SU-DHL-6 (cell line): ENCODE measurements around the gene COL12A1.

ENCODE experiments used
- H2AFZ ChIP-seq: fragments of 200-600 bp; sonication (generic); 2 replicates; pipeline ENCODE4 v1.6.1; 2014; ENCODE audit warnings: low read depth, mild to moderate bottlenecking, moderate library complexity, mixed read lengths, antibody characterized with exemption, low read length; ENCODE audit not compliant: severe bottlenecking
- H3F3A ChIP-seq: fragments of 200-600 bp; shearing (Covaris generic); 2 replicates; pipeline ENCODE4 v1.6.0; 2016; ENCODE audit warnings: antibody characterized with exemption, mild to moderate bottlenecking; ENCODE audit not compliant: insufficient read depth
- H3K27ac ChIP-seq: fragments of 200-600 bp; sonication (generic); 2 replicates; pipeline ENCODE4 v1.5.1; 2016; ENCODE audit warnings: low read depth, mild to moderate bottlenecking, low read length, moderate library complexity, mixed read lengths
- H3K27me3 ChIP-seq: fragments of 200-600 bp; sonication (generic), shearing (Covaris generic); 2 replicates; pipeline ENCODE4 v1.6.0; 2014; ENCODE audit warnings: mild to moderate bottlenecking, low read length
- H3K36me3 ChIP-seq: fragments of 200-600 bp; sonication (generic); 2 replicates; pipeline ENCODE4 v1.6.1; 2014; ENCODE audit warnings: mild to moderate bottlenecking, low read length, mixed read lengths
- H3K4me2 ChIP-seq: fragments of 300-600, 200-600 bp; shearing (Covaris generic), sonication (generic); 2 replicates; pipeline ENCODE4 v1.6.0; 2014; ENCODE audit warnings: low read length, low read depth, mild to moderate bottlenecking; ENCODE audit not compliant: poor library complexity, severe bottlenecking
- H3K4me3 ChIP-seq: fragments of 200-600 bp; sonication (generic); 2 replicates; pipeline ENCODE4 v1.5.1; 2014; ENCODE audit warnings: antibody characterized with exemption, low read length, mild to moderate bottlenecking, mixed read lengths; ENCODE audit not compliant: insufficient read depth, poor library complexity, severe bottlenecking
- H3K79me2 ChIP-seq: fragments of 200-600 bp; sonication (generic); 2 replicates; pipeline ENCODE4 v1.6.1; 2014; ENCODE audit warnings: mild to moderate bottlenecking, low read length, moderate library complexity; ENCODE audit not compliant: insufficient read depth
- H3K9ac ChIP-seq: fragments of 200-600 bp; sonication (generic); 2 replicates; pipeline ENCODE4 v1.7.0; 2014; ENCODE audit warnings: mild to moderate bottlenecking, low read length
- H3K9me2 ChIP-seq: fragments of 200-600 bp; sonication (generic); replicated peaks from 2 replicates; pipeline ENCODE4 v1.6.1; 2014; ENCODE audit warnings: low read length; ENCODE audit not compliant: insufficient read depth
- H3K9me3 ChIP-seq: fragments of 200-600 bp; sonication (generic); 2 replicates; pipeline ENCODE4 v1.6.1; 2014; ENCODE audit warnings: low read length, mixed read lengths; ENCODE audit not compliant: insufficient read depth
- H4K20me1 ChIP-seq: fragments of 200-600 bp; sonication (generic); 2 replicates; pipeline ENCODE4 v1.6.1; 2014; ENCODE audit warnings: low read depth, mild to moderate bottlenecking, antibody characterized with exemption, low read length, moderate library complexity, mixed read lengths
- CTCF ChIP-seq: fragments of 200-600 bp; sonication (generic); IDR thresholded peaks from one replicate; pipeline ENCODE4 v1.5.1; 2017; ENCODE audit warnings: antibody characterized with exemption, mild to moderate bottlenecking, low read length, moderate library complexity; ENCODE audit not compliant: insufficient read depth, poor library complexity, severe bottlenecking
- EZH2phosphoT487 ChIP-seq: fragments of 200-600 bp; sonication (generic), shearing (Covaris generic); conservative IDR thresholded peaks from 2 replicates; pipeline ENCODE4 v1.6.1; 2018; ENCODE audit warnings: mild to moderate bottlenecking, antibody characterized with exemption, low read length, moderate library complexity, mixed read lengths

The COL12A1 gene

GRCh38 chr6:75102301-75102700 is 103.6 kb downstream of the COL12A1 start:
- Histone ChIP-seq H3F3A (no peaks in the 10 kb centered on the region), H3K9me2 (no peaks in the 10 kb centered on the region), H3K4me2 (no peak overlapping the region), H3K4me3 (no peak overlapping the region), H3K9ac (no peak overlapping the region), H3K79me2 (no peaks in the 10 kb centered on the region), H2AFZ (no peak overlapping the region), H3K36me3 (no peaks in the 10 kb centered on the region), H3K9me3 (no peaks in the 10 kb centered on the region), H4K20me1 (no peaks in the 10 kb centered on the region), H3K27me3 (no peaks in the 10 kb centered on the region), H3K27ac (no peak overlapping the region)
- TF ChIP-seq CTCF (no peak), EZH2phosphoT487 (no peak)

DNA sequence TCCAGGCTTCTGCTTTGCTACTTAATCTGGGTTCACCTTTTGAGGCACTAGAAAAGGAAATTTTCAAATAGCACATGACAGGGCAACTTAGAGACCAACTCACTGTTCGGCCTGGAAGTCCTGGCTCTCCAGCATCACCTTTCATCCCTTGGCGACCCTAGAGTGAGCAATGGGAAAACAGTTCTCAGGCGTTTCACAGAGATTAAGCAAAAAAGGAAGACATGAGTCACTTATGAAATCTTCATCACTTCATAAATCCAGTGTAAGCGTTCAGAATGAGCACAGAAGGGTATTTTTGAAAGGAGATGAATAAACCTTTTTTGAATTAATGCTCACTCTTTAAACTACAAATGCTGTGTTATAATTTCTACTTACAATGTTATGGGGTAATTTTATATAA is 104.0 kb downstream of the COL12A1 start:
- Histone ChIP-seq H3K9me3 (no peaks in the 10 kb centered on the region), H3K9ac (no peak overlapping the region), H3K36me3 (no peaks in the 10 kb centered on the region), H3K4me2 (no peak overlapping the region), H3K27ac (no peak overlapping the region), H3K9me2 (no peaks in the 10 kb centered on the region), H4K20me1 (no peaks in the 10 kb centered on the region), H3K27me3 (no peaks in the 10 kb centered on the region), H3F3A (no peaks in the 10 kb centered on the region), H2AFZ (no peak overlapping the region), H3K4me3 (no peak overlapping the region), H3K79me2 (no peaks in the 10 kb centered on the region)
- TF ChIP-seq EZH2phosphoT487 (no peak), CTCF (no peak)

DNA sequence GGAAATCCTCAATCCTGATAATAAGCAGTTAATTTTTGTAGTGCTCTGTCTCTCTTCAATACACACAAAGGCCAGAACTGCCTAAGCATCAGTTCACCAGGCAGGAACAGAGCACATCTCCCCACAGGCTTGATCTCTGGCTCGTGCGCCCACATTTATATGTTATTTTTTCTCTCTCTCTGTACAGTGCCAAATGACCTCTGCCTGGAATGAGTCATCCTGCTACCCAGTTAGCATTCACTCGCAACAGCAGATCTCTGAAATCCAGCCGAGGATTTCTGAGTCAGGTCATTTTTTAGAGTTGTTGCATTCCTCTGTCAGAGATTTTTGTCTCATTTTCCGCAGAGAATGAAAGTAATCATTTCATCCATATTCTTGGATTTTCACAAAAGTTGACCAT is 107.1 kb downstream of the COL12A1 start:
- Histone ChIP-seq H3K36me3 (no peaks in the 10 kb centered on the region), H4K20me1 (no peaks in the 10 kb centered on the region), H3F3A (no peaks in the 10 kb centered on the region), H3K27ac (no peak overlapping the region), H3K27me3 (no peaks in the 10 kb centered on the region), H3K4me2 (no peak overlapping the region), H2AFZ (no peak overlapping the region), H3K9ac (no peak overlapping the region), H3K79me2 (no peaks in the 10 kb centered on the region), H3K9me3 (no peaks in the 10 kb centered on the region), H3K4me3 (no peak overlapping the region), H3K9me2 (no peaks in the 10 kb centered on the region)
- TF ChIP-seq CTCF, result no peak
- TF ChIP-seq EZH2phosphoT487, result no peak

DNA sequence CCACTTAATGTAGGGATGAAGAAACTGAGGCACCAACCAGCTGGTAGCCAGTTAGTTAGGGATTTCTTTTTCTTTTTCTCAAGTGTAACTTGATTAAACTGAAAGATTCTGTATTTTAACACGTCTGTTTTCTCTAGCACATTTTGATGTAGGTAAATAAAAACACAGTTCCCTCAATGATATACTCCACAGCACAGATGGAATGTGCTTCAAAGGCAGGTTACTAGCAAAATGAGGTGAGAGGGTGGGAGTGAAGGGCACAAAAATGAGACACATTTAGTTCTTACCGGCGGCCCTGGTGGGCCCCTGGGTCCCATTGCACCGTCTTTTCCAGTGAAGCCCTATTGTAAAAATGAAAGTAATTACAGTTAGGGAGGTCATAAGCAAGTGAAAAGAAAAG is 108.9 kb downstream of the COL12A1 start:
- H4K20me1 ChIP-seq, result no peaks in the 10 kb centered on the region
- H3K79me2 ChIP-seq, result no peaks in the 10 kb centered on the region
- no peak overlapping the region for H2AFZ ChIP-seq
- no peaks in the 10 kb centered on the region for H3F3A ChIP-seq
- no peak overlapping the region for H3K27ac ChIP-seq
- H3K9ac ChIP-seq, result no peak overlapping the region
- no peaks in the 10 kb centered on the region for H3K9me2 ChIP-seq
- no peaks in the 10 kb centered on the region for H3K27me3 ChIP-seq
- no peaks in the 10 kb centered on the region for H3K9me3 ChIP-seq
- H3K36me3 ChIP-seq, result no peaks in the 10 kb centered on the region
- TF ChIP-seq CTCF (no peak), EZH2phosphoT487 (no peak)
- no peak overlapping the region for H3K4me2 ChIP-seq
- H3K4me3 ChIP-seq, result no peak overlapping the region
